Fibroblast of lung (primary cell): ENCODE results near the gene NEK7. TPM values are rescaled to one million over a fixed set of nuclear protein-coding genes. Genes with fewer than 3 reads are reported as not detected.
A peak's percentile ranks its signal among the peaks of the same experiment; 100 is the strongest.

Experiments used
- DNase-seq, 2 donors: peaks; one replicate each; pipeline versions ENCODE4 v3.0.0 to v3.0.0-alpha.2; 2010; ENCODE audit warnings: low read depth in 2 of 2
- H2AFZ ChIP-seq: 2 replicates; pipeline ENCODE4 v1.5.1; 2012; ENCODE audit warnings: low read length, control low read depth, inconsistent platforms
- H3K27ac ChIP-seq: 2 replicates; pipeline ENCODE4 v1.5.1; 2011; ENCODE audit warnings: low read length, control low read depth; ENCODE audit not compliant: insufficient read depth
- H3K27me3 ChIP-seq: 2 replicates; pipeline ENCODE4 v1.5.1; 2011; ENCODE audit warnings: mild to moderate bottlenecking, low read length; ENCODE audit not compliant: control insufficient read depth, insufficient read depth
- H3K36me3 ChIP-seq: 2 replicates; pipeline ENCODE4 v1.5.1; 2011; ENCODE audit warnings: low read length; ENCODE audit not compliant: control insufficient read depth, insufficient read depth
- H3K4me1 ChIP-seq: 2 replicates; pipeline ENCODE4 v1.5.1; 2011; ENCODE audit warnings: low read length; ENCODE audit not compliant: control insufficient read depth, insufficient read depth; ENCODE audit errors: extremely low read depth
- H3K4me2 ChIP-seq: 2 replicates; pipeline ENCODE4 v1.5.1; 2011; ENCODE audit warnings: low read length, control low read depth; ENCODE audit not compliant: insufficient read depth; ENCODE audit errors: extremely low read depth
- H3K4me3 ChIP-seq, 4 experiments: fragments of 200-600 bp in 1 of 4; sonication (generic) in 1 of 4; replicated peaks in 1 of 4; 2 replicates each; pipeline ENCODE4 v1.5.1; 2011 to 2016; ENCODE audit warnings: low read length in 4 of 4, low read depth in 3 of 4, mild to moderate bottlenecking in 3 of 4, control low read depth in 2 of 4, inconsistent platforms in 1 of 4, mixed read lengths in 1 of 4; ENCODE audit not compliant: insufficient read depth in 1 of 4; ENCODE audit errors: control extremely low read depth in 1 of 4
- H3K79me2 ChIP-seq: 2 replicates; pipeline ENCODE4 v1.5.1; 2012; ENCODE audit warnings: mild to moderate bottlenecking, low read length, inconsistent platforms; ENCODE audit not compliant: control insufficient read depth, insufficient read depth
- H3K9ac ChIP-seq: 2 replicates; pipeline ENCODE4 v1.5.1; 2011; ENCODE audit warnings: mild to moderate bottlenecking, low read length, control low read depth; ENCODE audit not compliant: insufficient read depth
- H3K9me3 ChIP-seq: 2 replicates; pipeline ENCODE4 v1.5.1; 2012; ENCODE audit warnings: low read depth, low read length; ENCODE audit not compliant: control insufficient read depth, insufficient read depth
- H4K20me1 ChIP-seq: 2 replicates; pipeline ENCODE4 v1.5.1; 2011; ENCODE audit warnings: low read length; ENCODE audit not compliant: control insufficient read depth, insufficient read depth; ENCODE audit errors: extremely low read depth
- EZH2 ChIP-seq: IDR thresholded peaks from 2 replicates; pipeline ENCODE4 v1.5.1; 2012; ENCODE audit warnings: low read length, control low read depth, mild to moderate bottlenecking; ENCODE audit errors: missing control alignments
- polyA plus RNA-seq, 2 donors: library from polyadenylated mRNA; depleted of rRNA in 1 of 2; stranded (reverse) in 1 of 2; unstranded in 1 of 2; fragments of >200 nt; gene quantifications; 2 replicates each; pipeline ENCODE4 v1.2.1, GENCODE V29; 2011 to 2012; ENCODE audit warnings: missing spikeins in 1 of 2
- total RNA-seq: library from RNA; depleted of rRNA; stranded (reverse); fragments of >200 nt; gene quantifications from 2 replicates; pipeline ENCODE4 v1.2.1, GENCODE V29; 2014
- TF ChIP-seq, protein P1 (sequence below), 2 donors: IDR thresholded peaks in 1 of 2; conservative IDR thresholded peaks in 1 of 2; 1 replicate in 1 of 2; 2 replicates in 1 of 2; pipeline ENCODE4 v1.5.1; 2011 to 2012; ENCODE audit warnings: low read length in 2 of 2, control low read depth in 1 of 2, inconsistent platforms in 1 of 2, low read depth in 1 of 2, mild to moderate bottlenecking in 1 of 2

Gene NEK7
- total and polyA plus RNA-seq, 2 donors (not counting 1 experiment from before 2014, with no cell fraction given) = 90.5 to 207 TPM

DNA sequence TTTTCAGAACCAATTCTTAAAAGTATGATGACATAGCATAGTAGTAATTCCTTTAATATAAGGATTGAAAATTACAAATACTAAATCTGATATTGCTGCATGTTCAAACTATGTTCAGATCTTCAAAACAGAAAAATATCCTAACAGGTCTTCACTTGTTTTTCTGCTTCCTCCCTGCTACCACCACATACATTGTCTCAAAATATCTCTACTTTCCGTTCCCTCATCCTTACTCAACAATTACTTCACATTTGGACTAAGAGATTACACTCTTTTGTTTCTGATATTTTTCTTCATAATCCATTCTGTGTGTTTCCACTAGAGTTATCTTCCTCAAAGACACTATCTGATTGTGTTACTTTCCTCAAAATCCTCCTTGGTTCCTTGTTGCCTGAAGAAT lies 125.1 kb downstream of the NEK7 start:
- H3K4me3 ChIP-seq = no peak overlapping the region
- no peak overlapping the region for H3K9ac ChIP-seq
- H3K9me3 ChIP-seq = no peaks in the 10 kb centered on the region
- no peaks in the 10 kb centered on the region for H3K4me1 ChIP-seq
- no peak for DNase-seq
- no peak overlapping the region for H2AFZ ChIP-seq
- H3K4me2 ChIP-seq = no peak overlapping the region
- no peaks in the 10 kb centered on the region for H4K20me1 ChIP-seq
- no peaks in the 10 kb centered on the region for H3K27me3 ChIP-seq
- no peak for TF ChIP-seq EZH2
- TF ChIP-seq, protein P1, sequence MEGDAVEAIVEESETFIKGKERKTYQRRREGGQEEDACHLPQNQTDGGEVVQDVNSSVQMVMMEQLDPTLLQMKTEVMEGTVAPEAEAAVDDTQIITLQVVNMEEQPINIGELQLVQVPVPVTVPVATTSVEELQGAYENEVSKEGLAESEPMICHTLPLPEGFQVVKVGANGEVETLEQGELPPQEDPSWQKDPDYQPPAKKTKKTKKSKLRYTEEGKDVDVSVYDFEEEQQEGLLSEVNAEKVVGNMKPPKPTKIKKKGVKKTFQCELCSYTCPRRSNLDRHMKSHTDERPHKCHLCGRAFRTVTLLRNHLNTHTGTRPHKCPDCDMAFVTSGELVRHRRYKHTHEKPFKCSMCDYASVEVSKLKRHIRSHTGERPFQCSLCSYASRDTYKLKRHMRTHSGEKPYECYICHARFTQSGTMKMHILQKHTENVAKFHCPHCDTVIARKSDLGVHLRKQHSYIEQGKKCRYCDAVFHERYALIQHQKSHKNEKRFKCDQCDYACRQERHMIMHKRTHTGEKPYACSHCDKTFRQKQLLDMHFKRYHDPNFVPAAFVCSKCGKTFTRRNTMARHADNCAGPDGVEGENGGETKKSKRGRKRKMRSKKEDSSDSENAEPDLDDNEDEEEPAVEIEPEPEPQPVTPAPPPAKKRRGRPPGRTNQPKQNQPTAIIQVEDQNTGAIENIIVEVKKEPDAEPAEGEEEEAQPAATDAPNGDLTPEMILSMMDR (conservative IDR thresholded peaks at IDR 0.05 in 1 of 2, IDR thresholded peaks at IDR 0.05 in 1 of 2; ENCODE audit: low read depth in 1 of 2, low read length in 2 of 2) = no peak
- no peaks in the 10 kb centered on the region for H3K79me2 ChIP-seq
- H3K36me3 ChIP-seq = no peaks in the 10 kb centered on the region
- no peak overlapping the region for H3K27ac ChIP-seq

DNA sequence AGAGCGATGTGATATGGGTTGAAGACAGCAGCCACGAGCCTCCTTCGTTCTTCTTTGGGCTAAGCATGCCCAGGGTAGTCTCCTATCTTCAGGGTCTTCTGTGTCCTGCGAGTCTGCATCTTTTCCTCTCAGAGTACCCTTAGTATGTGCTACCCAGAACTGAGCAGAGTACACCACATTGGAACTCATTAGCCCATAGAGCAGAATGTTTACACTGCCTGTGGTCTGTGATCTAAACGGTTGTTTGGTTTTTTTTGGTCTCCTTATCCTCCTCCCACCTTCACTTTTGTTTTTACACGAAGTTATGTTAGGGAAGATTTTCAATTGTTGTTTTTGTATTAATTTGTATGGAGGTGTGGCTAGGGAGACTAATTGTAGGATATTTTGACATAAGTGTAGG lies 126.4 kb downstream of the NEK7 start:
- Histone ChIP-seq H3K27ac (no peak overlapping the region), H3K9ac (no peak overlapping the region), H3K4me1 (no peaks in the 10 kb centered on the region), H3K9me3 (no peaks in the 10 kb centered on the region), H3K27me3 (no peaks in the 10 kb centered on the region), H3K79me2 (no peaks in the 10 kb centered on the region), H3K36me3 (no peaks in the 10 kb centered on the region), H2AFZ (no peak overlapping the region), H3K4me3 (no peak overlapping the region), H4K20me1 (no peaks in the 10 kb centered on the region), H3K4me2 (no peak overlapping the region)
- DNase-seq = peak in 1 of 2 donors; percentile 43
- TF ChIP-seq EZH2 = no peak
- TF ChIP-seq, protein P1 (conservative IDR thresholded peaks at IDR 0.05 in 1 of 2, IDR thresholded peaks at IDR 0.05 in 1 of 2; ENCODE audit: low read depth in 1 of 2, low read length in 2 of 2) = no peak

DNA sequence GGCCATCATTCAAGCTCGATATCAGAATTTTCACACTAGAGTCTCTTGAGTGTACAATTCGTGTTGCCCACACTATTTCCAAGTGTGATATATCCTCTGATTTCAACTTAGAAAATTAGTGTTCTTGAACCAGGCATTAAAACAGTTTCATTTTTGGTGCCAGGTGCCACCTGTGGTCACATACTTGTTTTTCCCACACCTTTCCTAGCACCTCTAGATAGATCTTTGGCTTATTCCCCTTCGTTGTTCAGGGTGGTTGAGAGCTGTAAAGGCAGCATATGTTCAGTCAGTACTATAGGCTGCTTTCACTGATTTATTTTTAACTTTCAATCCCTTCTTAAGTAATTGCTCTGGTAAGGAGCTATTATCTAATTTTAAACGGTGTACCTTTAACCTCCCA lies 131.1 kb downstream of the NEK7 start:
- Histone ChIP-seq H3K4me2 (no peak overlapping the region), H3K27me3 (no peaks in the 10 kb centered on the region), H3K27ac (no peak overlapping the region), H3K36me3 (no peaks in the 10 kb centered on the region), H3K4me1 (peaks cover 6% of the 10 kb centered on the region), H3K79me2 (no peaks in the 10 kb centered on the region), H3K9ac (no peak overlapping the region), H3K4me3 (no peak overlapping the region), H4K20me1 (no peaks in the 10 kb centered on the region), H2AFZ (no peak overlapping the region), H3K9me3 (no peaks in the 10 kb centered on the region)
- TF ChIP-seq, protein P1 (conservative IDR thresholded peaks at IDR 0.05 in 1 of 2, IDR thresholded peaks at IDR 0.05 in 1 of 2; ENCODE audit: low read depth in 1 of 2, low read length in 2 of 2) = no peak
- TF ChIP-seq EZH2 = no peak
- DNase-seq = no peak
